CD14-positive monocyte (primary cell): ENCODE measurements around the gene SCAPER. TPM values are rescaled to one million over a fixed set of nuclear protein-coding genes. Genes with fewer than 3 reads are reported as not detected.

Source experiments
- DNase-seq, 3 donors: peaks; one replicate each; pipeline ENCODE4 v3.0.0-alpha.2; 2011 to 2022
- H2AFZ ChIP-seq: 2 replicates; pipeline ENCODE4 v1.6.0; 2012; ENCODE audit warnings: mild to moderate bottlenecking, low read depth, low read length, inconsistent platforms; ENCODE audit not compliant: insufficient read depth, poor library complexity, severe bottlenecking
- H3K27ac ChIP-seq, 2 donors: 1 replicate in 1 of 2; 2 replicates in 1 of 2; pipeline ENCODE4 v1.5.1; 2012 to 2013; ENCODE audit warnings: low read length in 2 of 2, control low read depth in 1 of 2, inconsistent platforms in 1 of 2, low read depth in 1 of 2, mild to moderate bottlenecking in 1 of 2
- H3K27me3 ChIP-seq, 2 donors: one replicate each; pipeline versions ENCODE4 v1.6.0 to v1.6.1; 2011 to 2013; ENCODE audit warnings: low read length in 2 of 2; ENCODE audit not compliant: control insufficient read depth in 2 of 2, insufficient read depth in 2 of 2
- H3K36me3 ChIP-seq, 2 donors: replicated peaks in 1 of 2; 1 replicate in 1 of 2; 2 replicates in 1 of 2; pipeline versions ENCODE4 v1.5.1 to v1.6.1; 2012 to 2013; ENCODE audit warnings: low read length in 2 of 2, control low read depth in 1 of 2, inconsistent platforms in 1 of 2, mild to moderate bottlenecking in 1 of 2; ENCODE audit not compliant: insufficient read depth in 2 of 2, control insufficient read depth in 1 of 2
- H3K4me1 ChIP-seq, 2 donors: 1 replicate in 1 of 2; 2 replicates in 1 of 2; pipeline versions ENCODE4 v1.5.1 to v1.6.1; 2012 to 2013; ENCODE audit warnings: low read length in 2 of 2, control low read depth in 1 of 2, inconsistent platforms in 1 of 2, mild to moderate bottlenecking in 1 of 2, moderate library complexity in 1 of 2; ENCODE audit not compliant: insufficient read depth in 2 of 2, control insufficient read depth in 1 of 2
- H3K4me2 ChIP-seq: replicated peaks from 2 replicates; pipeline ENCODE3; 2012; ENCODE audit warnings: low read length, moderate library complexity, mild to moderate bottlenecking; ENCODE audit not compliant: poor library complexity, severe bottlenecking; ENCODE audit errors: extremely low read depth
- H3K4me3 ChIP-seq, 3 experiments: fragments of 200-600 bp in 1 of 3; sonication (generic) in 1 of 3; replicated peaks in 1 of 3; 1 replicate in 2 of 3; 2 replicates in 1 of 3; pipeline ENCODE4 v1.5.1; 2011 to 2013; ENCODE audit warnings: low read length in 3 of 3, mild to moderate bottlenecking in 3 of 3, control low read depth in 2 of 3, low read depth in 2 of 3, inconsistent platforms in 1 of 3, moderate library complexity in 1 of 3
- H3K79me2 ChIP-seq: 2 replicates; pipeline ENCODE4 v1.6.0; 2012; ENCODE audit warnings: mild to moderate bottlenecking, control low read depth, inconsistent platforms, low read length, moderate library complexity; ENCODE audit not compliant: insufficient read depth
- H3K9ac ChIP-seq: 2 replicates; pipeline ENCODE4 v1.6.0; 2017; ENCODE audit warnings: low read length, mild to moderate bottlenecking; ENCODE audit not compliant: insufficient read depth, poor library complexity, severe bottlenecking
- H3K9me3 ChIP-seq, 2 donors: replicated peaks in 1 of 2; 1 replicate in 1 of 2; 2 replicates in 1 of 2; pipeline versions ENCODE4 v1.5.1 to v1.6.1; 2012 to 2013; ENCODE audit warnings: low read length in 2 of 2, control low read depth in 1 of 2; ENCODE audit not compliant: control insufficient read depth in 1 of 2, insufficient read depth in 1 of 2
- H4K20me1 ChIP-seq: 2 replicates; pipeline ENCODE4 v1.6.0; 2012; ENCODE audit warnings: mild to moderate bottlenecking, low read length, control low read depth, moderate library complexity; ENCODE audit not compliant: insufficient read depth
- H3K27ac Mint-ChIP-seq, 7 donors: one replicate each; pipeline ENCODE4 v1.8.0; 2020; ENCODE audit warnings: mild to moderate bottlenecking in 7 of 7, mixed read lengths in 7 of 7, moderate library complexity in 6 of 7, inconsistent platforms in 2 of 7
- H3K27me3 Mint-ChIP-seq, 3 donors: one replicate each; pipeline ENCODE4 v1.8.0; 2021 to 2022; ENCODE audit warnings: low read depth in 3 of 3, mild to moderate bottlenecking in 3 of 3, mixed read lengths in 3 of 3, moderate library complexity in 3 of 3, inconsistent platforms in 1 of 3
- H3K36me3 Mint-ChIP-seq, 2 donors: one replicate each; pipeline ENCODE4 v1.8.0; 2020; ENCODE audit warnings: mixed read lengths in 2 of 2, inconsistent platforms in 1 of 2, mild to moderate bottlenecking in 1 of 2
- H3K4me1 Mint-ChIP-seq: one replicate; pipeline ENCODE4 v1.8.0; 2020; ENCODE audit warnings: mild to moderate bottlenecking, mixed read lengths
- H3K4me3 Mint-ChIP-seq, 2 donors: one replicate each; pipeline ENCODE4 v1.8.0; 2020; ENCODE audit warnings: mild to moderate bottlenecking in 2 of 2, mixed read lengths in 2 of 2, moderate library complexity in 1 of 2
- H3K9me3 Mint-ChIP-seq, 7 donors: one replicate each; pipeline ENCODE4 v1.8.0; 2020 to 2022; ENCODE audit warnings: mixed read lengths in 7 of 7, mild to moderate bottlenecking in 6 of 7, moderate library complexity in 6 of 7, inconsistent platforms in 2 of 7
- CTCF ChIP-seq: fragments of 200-600 bp; IDR thresholded peaks from one replicate; pipeline ENCODE4 v1.8.0; 2022; ENCODE audit warnings: antibody characterized with exemption, mild to moderate bottlenecking
- WGBS: methylation state at CpG from one replicate; pipeline ENCODE4 v1.1.5; 2013; ENCODE audit warnings: missing lambda C conversion rate; ENCODE audit not compliant: insufficient coverage; 5-methylcytosine and 5-hydroxymethylcytosine counted together
- intact Hi-C, 2 donors: fragments of 100-400 bp; cut with micrococcal nuclease; formaldehyde crosslinking; loops; one replicate each; pipeline versions ENCODE4 v1.15.0 to v1.15.1; 2023
- polyA plus RNA-seq, 3 donors: library from polyadenylated mRNA; depleted of rRNA in 1 of 3; unstranded in 2 of 3; stranded (reverse) in 1 of 3; fragments of 300-500 nt in 2 of 3; fragments of >200 nt in 1 of 3; fragmentation: Illumina TruSeq in 2 of 3; gene quantifications; 1 replicate in 2 of 3; 2 replicates in 1 of 3; pipeline ENCODE4 v1.2.3, GENCODE V29; 2012 to 2021

The SCAPER gene
- polyA plus RNA-seq, 3 donors = 2.5 to 5.4 (median 4.2) TPM

- no peaks in the 10 kb centered on the region for H4K20me1 ChIP-seq
- H3K9ac ChIP-seq = no peak overlapping the region
- no peaks in the 10 kb centered on the region for H3K27me3 ChIP-seq
- no peaks in the 10 kb centered on the region for H3K79me2 ChIP-seq
- H3K4me2 ChIP-seq = no peak overlapping the region
- no peaks in the 10 kb centered on the region for H3K9me3 ChIP-seq
- H3K9me3 Mint-ChIP-seq = peaks cover 0 to 2% (median 0%) of the 10 kb centered on the region in 7 donors
- no peaks in the 10 kb centered on the region for H3K4me1 Mint-ChIP-seq
- H3K27ac ChIP-seq = no peak overlapping the region
- H3K4me1 ChIP-seq = no peaks in the 10 kb centered on the region
- H2AFZ ChIP-seq = no peak overlapping the region
- no peak for DNase-seq
- 100% methylated on average over 1 of the region's 2 CpGs for WGBS
- H3K4me3 Mint-ChIP-seq = no peak overlapping the region
- no peaks in the 10 kb centered on the region for H3K36me3 ChIP-seq
- intact Hi-C loops = no loop called here
- H3K36me3 Mint-ChIP-seq = peaks cover 7 to 8% of the 10 kb centered on the region in 2 donors
- H3K4me3 ChIP-seq = no peak overlapping the region
- no peaks in the 10 kb centered on the region for H3K27me3 Mint-ChIP-seq
- H3K27ac Mint-ChIP-seq = no peak overlapping the region
- no peak for TF ChIP-seq CTCF
Measured at GRCh38 chr15:76363251-76363650, 541.9 kb downstream of the SCAPER start.

- peaks cover 5 to 9% of the 10 kb centered on the region in 2 donors for H3K36me3 Mint-ChIP-seq
- no peaks in the 10 kb centered on the region for H3K4me1 ChIP-seq
- H3K9me3 ChIP-seq = no peaks in the 10 kb centered on the region
- 100% methylated on average over 1 of the region's 3 CpGs for WGBS
- H3K4me1 Mint-ChIP-seq = no peaks in the 10 kb centered on the region
- H3K79me2 ChIP-seq = no peaks in the 10 kb centered on the region
- H3K4me3 Mint-ChIP-seq = no peak overlapping the region
- intact Hi-C loops = no loop called here
- H3K27me3 ChIP-seq = no peaks in the 10 kb centered on the region
- H3K9me3 Mint-ChIP-seq = peaks cover 0 to 2% (median 0%) of the 10 kb centered on the region in 7 donors
- H3K27me3 Mint-ChIP-seq = peaks cover 0 to 6% (median 0%) of the 10 kb centered on the region in 3 donors
- H3K4me2 ChIP-seq = no peak overlapping the region
- no peak for DNase-seq
- no peaks in the 10 kb centered on the region for H3K36me3 ChIP-seq
- H3K4me3 ChIP-seq = no peak overlapping the region
- no peak overlapping the region for H3K27ac Mint-ChIP-seq
- no peaks in the 10 kb centered on the region for H4K20me1 ChIP-seq
- TF ChIP-seq CTCF = no peak
- no peak overlapping the region for H2AFZ ChIP-seq
- no peak overlapping the region for H3K27ac ChIP-seq
- no peak overlapping the region for H3K9ac ChIP-seq
Measured at GRCh38 chr15:76360416-76360815, 544.7 kb downstream of the SCAPER start.
